Esophagus muscularis mucosa (tissue), 4 donors: Measurements from ENCODE around the gene RYR1. TPM values are rescaled to one million over a fixed set of nuclear protein-coding genes. Genes with fewer than 3 reads are reported as not detected.

ENCODE experiments used
- DNase-seq: peaks from one replicate; pipeline ENCODE4 v3.0.0-alpha.2; 2017; ENCODE audit errors: extremely low spot score
- H3K27ac ChIP-seq, 4 donors: fragments of 200-600 bp; sonication (generic); replicated peaks in 1 of 4; 1 replicate in 3 of 4; 2 replicates in 1 of 4; pipeline ENCODE4 v1.5.1; 2016 to 2019; ENCODE audit warnings: mild to moderate bottlenecking in 1 of 4
- H3K27me3 ChIP-seq, 4 donors: fragments of 200-600 bp; sonication (generic); one replicate each; pipeline versions ENCODE4 v1.5.1 to v1.6.0; 2016 to 2019
- H3K36me3 ChIP-seq, 4 donors: fragments of 200-600 bp; sonication (generic); one replicate each; pipeline ENCODE4 v1.5.1; 2016 to 2019
- H3K4me1 ChIP-seq, 4 donors: fragments of 200-600 bp; sonication (generic); one replicate each; pipeline ENCODE4 v1.5.1; 2016 to 2019
- H3K4me3 ChIP-seq, 4 donors: fragments of 200-600 bp; sonication (generic); 1 replicate in 2 of 4; 2 replicates in 2 of 4; pipeline ENCODE4 v1.5.1; 2016 to 2019; ENCODE audit warnings: mild to moderate bottlenecking in 4 of 4, moderate library complexity in 1 of 4
- H3K9me3 ChIP-seq, 4 donors: fragments of 200-600 bp; sonication (generic); 1 replicate in 3 of 4; 2 replicates in 1 of 4; pipeline ENCODE4 v1.5.1; 2016 to 2019
- CTCF ChIP-seq, 3 experiments: fragments of 200-600 bp in 2 of 3; fragments of 450-650 bp in 1 of 3; sonication (generic) in 2 of 3; IDR thresholded peaks; one replicate each; pipeline ENCODE4 v1.5.1; 2017 to 2019; ENCODE audit warnings: antibody characterized with exemption in 3 of 3, mild to moderate bottlenecking in 2 of 3, moderate library complexity in 1 of 3
- EP300 ChIP-seq: sonication (generic); formaldehyde crosslinking; IDR thresholded peaks from one replicate; pipeline ENCODE4 v1.6.1; 2017; ENCODE audit warnings: antibody characterized with exemption
- POLR2A ChIP-seq: fragments of 450-650 bp; IDR thresholded peaks from one replicate; pipeline ENCODE4 v1.6.1; 2017; ENCODE audit warnings: antibody characterized with exemption, moderate library complexity, mild to moderate bottlenecking, low read depth
- POLR2AphosphoS5 ChIP-seq, 2 donors: sonication (generic); formaldehyde crosslinking; IDR thresholded peaks; one replicate each; pipeline ENCODE4 v1.6.1; 2017; ENCODE audit warnings: antibody characterized with exemption in 2 of 2
- WGBS: methylation state at CpG from one replicate; pipeline ENCODE4 v1.1.5; 2018; 5-methylcytosine and 5-hydroxymethylcytosine counted together
- intact Hi-C: fragments of 100-400 bp; cut with DNase I; formaldehyde crosslinking; loops from one replicate; pipeline ENCODE4 v1.15.1; 2023
- total RNA-seq, 4 donors: library from RNA; depleted of rRNA; stranded (reverse); fragments of >200 nt; gene quantifications; one replicate each; pipeline versions ENCODE4 v1.1.0 to v1.2.1, GENCODE V29; 2016

Gene RYR1
- total RNA-seq, 4 donors from 2014 or later: 0.99 to 4.0 (median 2.7) TPM

- WGBS: 90% methylated on average over 9 of the region's 9 CpGs
- peaks cover 0 to 54% (median 5%) of the 10 kb centered on the region in 4 donors for H3K27me3 ChIP-seq
- H3K27ac ChIP-seq: no peak overlapping the region
- H3K4me3 ChIP-seq: no peak overlapping the region
- intact Hi-C loops: no loop called here
- no peak for DNase-seq
- peaks cover 0 to 7% (median 5%) of the 10 kb centered on the region in 4 donors for H3K4me1 ChIP-seq
- no peak for TF ChIP-seq CTCF (IDR thresholded peaks at IDR 0.05)
- TF ChIP-seq POLR2AphosphoS5 (IDR thresholded peaks at IDR 0.05): no peak
- no peak for TF ChIP-seq POLR2A
- H3K9me3 ChIP-seq: no peaks in the 10 kb centered on the region
- H3K36me3 ChIP-seq: peaks cover 0 to 4% (median 0%) of the 10 kb centered on the region in 4 donors
Measured at GRCh38 chr19:38563475-38563874, 130.0 kb downstream of the RYR1 start.

GRCh38 chr19:38564981-38565690 lies 131.6 kb downstream of the RYR1 start:
- Histone ChIP-seq H3K4me1 (peaks cover 0 to 7% (median 5%) of the 10 kb centered on the region in 4 donors), H3K27ac (no peak overlapping the region), H3K4me3 (peak overlapping the region; percentile 17 to 50 (median 33)), H3K27me3 (peaks cover 0 to 54% (median 5%) of the 10 kb centered on the region in 4 donors), H3K9me3 (no peaks in the 10 kb centered on the region), H3K36me3 (peaks cover 0 to 4% (median 0%) of the 10 kb centered on the region in 4 donors)
- intact Hi-C loops: no loop called here
- DNase-seq: no peak
- WGBS: 20% methylated on average over 3 of the region's 111 CpGs
- TF ChIP-seq POLR2AphosphoS5 (IDR thresholded peaks at IDR 0.05) (no peak), CTCF (IDR thresholded peaks at IDR 0.05) (no peak), EP300 (no peak), POLR2A (no peak)

GRCh38 chr19:38565691-38566105 lies 132.2 kb downstream of the RYR1 start:
- H3K27ac ChIP-seq: no peak overlapping the region
- peaks cover 0 to 7% (median 5%) of the 10 kb centered on the region in 4 donors for H3K4me1 ChIP-seq
- H3K9me3 ChIP-seq: no peaks in the 10 kb centered on the region
- H3K36me3 ChIP-seq: peaks cover 0 to 4% (median 0%) of the 10 kb centered on the region in 4 donors
- TF ChIP-seq POLR2A: no peak
- TF ChIP-seq POLR2AphosphoS5 (IDR thresholded peaks at IDR 0.05): no peak
- TF ChIP-seq EP300: no peak
- no peak for TF ChIP-seq CTCF (IDR thresholded peaks at IDR 0.05)
- intact Hi-C loops: no loop called here
- 69% methylated on average over 20 of the region's 21 CpGs for WGBS
- peak overlapping the region; percentile 17 to 50 (median 33) for H3K4me3 ChIP-seq
- DNase-seq: no peak
- peaks cover 0 to 54% (median 5%) of the 10 kb centered on the region in 4 donors for H3K27me3 ChIP-seq

- Histone ChIP-seq H3K9me3 (no peaks in the 10 kb centered on the region), H3K4me1 (peaks cover 0 to 7% (median 5%) of the 10 kb centered on the region in 4 donors), H3K27me3 (peaks cover 0 to 28% (median 5%) of the 10 kb centered on the region in 4 donors), H3K4me3 (no peak overlapping the region), H3K36me3 (no peaks in the 10 kb centered on the region), H3K27ac (no peak overlapping the region)
- no peak for DNase-seq
- intact Hi-C loops: no loop called here
- WGBS: 75% methylated on average over 6 of the region's 6 CpGs
- TF ChIP-seq POLR2AphosphoS5 (IDR thresholded peaks at IDR 0.05) (no peak), POLR2A (no peak), EP300 (no peak), CTCF (IDR thresholded peaks at IDR 0.05) (no peak)
Measured at GRCh38 chr19:38569368-38569983, 136.0 kb downstream of the RYR1 start.
